Measurements from ENCODE around the gene CCDC159.

GRCh38 chr19:11401808-11402543 is 55.7 kb downstream of the CCDC159 start:
- TF ChIP-seq CTCF (IDR thresholded peaks at IDR 0.05) (no peak), POLR2A (IDR thresholded peaks at IDR 0.05) (no peak)
